HG03432 (cell line): ENCODE data around the gene NDUFB10.
A peak's percentile ranks its signal among the peaks of the same experiment; 100 is the strongest.

ENCODE experiments used
- ATAC-seq: cut with Tn5 transposase; IDR thresholded peaks from one replicate; pipeline ENCODE4 v1.9.1; 2021; ENCODE audit warnings: mild to moderate bottlenecking, moderate library complexity; ENCODE audit not compliant: unreplicated experiment

The NDUFB10 gene

GRCh38 chr16:1998852-1999801 lies 39.8 kb downstream of the NDUFB10 start:
- no peak for ATAC-seq

- no peak for ATAC-seq
Observed at GRCh38 chr16:1999866-2000514, 40.7 kb downstream of the NDUFB10 start.

- ATAC-seq: no peak
Observed at GRCh38 chr16:2001035-2001434, 41.7 kb downstream of the NDUFB10 start.

- no peak for ATAC-seq
Observed at GRCh38 chr16:2001456-2002355, 42.4 kb downstream of the NDUFB10 start.

- ATAC-seq: no peak
Observed at GRCh38 chr16:2002406-2003230, 43.3 kb downstream of the NDUFB10 start.

GRCh38 chr16:2003231-2003826 lies 44.0 kb downstream of the NDUFB10 start:
- no peak for ATAC-seq

GRCh38 chr16:2003827-2004641 lies 44.7 kb downstream of the NDUFB10 start:
- ATAC-seq: peak; percentile 64

- ATAC-seq: no peak
Observed at GRCh38 chr16:2004795-2005517, 45.6 kb downstream of the NDUFB10 start.

GRCh38 chr16:2005646-2006045 lies 46.3 kb downstream of the NDUFB10 start:
- no peak for ATAC-seq

- ATAC-seq: no peak
Observed at GRCh38 chr16:2006317-2006716, 47.0 kb downstream of the NDUFB10 start.

- ATAC-seq: no peak
Observed at GRCh38 chr16:2007081-2007836, 47.9 kb downstream of the NDUFB10 start.

GRCh38 chr16:2008009-2008526 lies 48.7 kb downstream of the NDUFB10 start:
- ATAC-seq: no peak

- ATAC-seq: peak; percentile 9
Observed at GRCh38 chr16:2008631-2009163, 49.4 kb downstream of the NDUFB10 start.

GRCh38 chr16:2009164-2009711 lies 49.9 kb downstream of the NDUFB10 start:
- peak; percentile 32 for ATAC-seq

GRCh38 chr16:2009791-2010510 lies 50.6 kb downstream of the NDUFB10 start, which contains the start of gene ZNF598:
Gene ZNF598 (minus strand): TSS chr16:2009821.
- peak; percentile 84 for ATAC-seq
